HG02642 (cell line): Measurements from ENCODE around the gene GRIA4.
"Not testable (repeated sequence)": the region's sequence is repeated elsewhere in the genome, so short reads cannot be mapped to it uniquely, and the experiment has no call there.

ENCODE experiments used
- ATAC-seq: cut with Tn5 transposase; IDR thresholded peaks from one replicate; pipeline ENCODE4 v1.9.1; 2021; ENCODE audit warnings: mild to moderate bottlenecking; ENCODE audit not compliant: unreplicated experiment, poor library complexity

The GRIA4 gene

DNA sequence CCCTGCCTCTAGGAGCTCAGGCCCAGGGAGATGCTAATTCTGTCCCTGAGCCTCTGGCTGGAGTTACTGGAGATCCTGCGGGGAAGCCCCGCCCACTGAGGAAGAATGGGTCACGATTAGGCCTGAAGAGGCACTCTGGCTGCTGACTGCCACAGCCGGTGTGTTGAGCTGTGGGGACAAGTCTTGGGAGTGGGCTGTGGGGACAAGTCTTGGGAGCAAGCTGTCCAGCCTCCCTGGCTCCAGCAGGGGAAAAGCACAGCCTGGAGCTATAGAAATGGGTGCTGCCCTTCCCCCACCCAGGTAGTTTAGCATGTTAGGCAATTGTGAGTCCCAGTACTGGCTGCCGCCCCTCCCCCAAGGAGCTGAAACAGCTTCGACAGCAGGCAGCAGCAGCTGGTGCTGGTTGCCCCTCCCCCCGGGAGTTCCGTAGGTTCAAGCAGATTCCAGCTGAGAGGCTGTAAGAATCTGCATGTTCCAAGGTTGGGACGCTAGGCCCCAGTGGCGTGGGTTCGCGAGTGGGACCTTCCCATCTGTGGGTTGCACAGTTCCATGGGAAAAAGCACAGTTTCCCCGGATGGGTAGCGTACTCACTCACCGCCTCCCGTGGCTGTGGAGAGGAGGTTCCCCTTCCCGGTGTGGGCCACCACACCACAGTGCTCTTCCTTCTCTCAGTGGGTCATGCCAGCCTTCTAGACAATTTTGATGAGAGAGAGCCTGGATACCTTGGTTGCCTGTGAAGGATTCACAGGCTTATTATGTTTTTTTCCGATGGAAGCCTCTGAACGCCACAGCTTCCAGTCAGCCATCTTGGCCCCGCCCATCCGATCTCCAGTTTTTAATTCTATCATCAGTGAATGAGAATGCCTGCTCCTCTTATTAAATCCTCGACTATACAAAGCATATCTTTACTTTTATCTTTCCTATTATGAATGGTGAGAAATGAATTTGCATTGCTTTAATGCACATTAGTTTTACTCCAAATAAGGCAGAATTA lies 350.7 kb downstream of the GRIA4 start:
- no peak for ATAC-seq

DNA sequence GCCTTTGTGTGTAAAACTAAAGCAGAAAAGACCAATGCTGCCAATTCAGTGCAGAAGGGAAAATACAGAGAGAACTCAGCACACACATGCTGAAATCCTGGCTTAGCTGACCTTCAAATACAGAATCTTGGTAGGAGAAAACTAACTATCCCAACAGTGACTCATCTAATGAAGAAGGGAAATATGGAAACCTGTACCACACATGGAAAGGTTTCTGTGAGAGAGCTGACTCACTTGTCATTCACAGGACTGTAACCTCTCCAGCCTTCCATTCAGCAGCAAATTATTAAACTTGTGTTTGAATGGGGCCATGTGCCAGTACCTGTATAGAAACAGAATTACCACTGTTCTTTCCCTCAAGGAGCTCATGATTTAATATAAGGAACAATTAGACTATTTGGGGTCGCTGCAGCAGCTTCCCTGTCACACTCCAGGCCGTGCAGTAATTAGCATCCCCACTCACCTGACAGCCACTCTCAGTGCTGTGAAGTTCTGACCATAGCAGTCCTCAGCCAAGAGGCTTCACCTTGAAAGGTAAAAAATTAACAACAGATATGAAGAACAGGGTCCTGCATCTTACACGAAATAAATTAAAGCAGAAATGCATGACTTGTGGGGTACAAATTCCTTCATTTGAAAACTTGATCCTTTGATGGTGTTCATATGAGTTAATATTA lies 358.3 kb downstream of the GRIA4 start:
- ATAC-seq = no peak

- ATAC-seq = no peak
These were observed 359.9 kb downstream of the GRIA4 start for GRCh38 chr11:105969756-105970155.

- no peak for ATAC-seq
These were observed 365.3 kb downstream of the GRIA4 start for GRCh38 chr11:105975128-105975527.

- no peak for ATAC-seq
These were observed 370.3 kb downstream of the GRIA4 start for GRCh38 chr11:105979997-105980703.

GRCh38 chr11:105986554-105986953 lies 376.7 kb downstream of the GRIA4 start:
- ATAC-seq = no peak

GRCh38 chr11:105988197-105988596 lies 378.3 kb downstream of the GRIA4 start:
- ATAC-seq = no peak

GRCh38 chr11:105989124-105989523 lies 379.3 kb downstream of the GRIA4 start:
- ATAC-seq = no peak

DNA sequence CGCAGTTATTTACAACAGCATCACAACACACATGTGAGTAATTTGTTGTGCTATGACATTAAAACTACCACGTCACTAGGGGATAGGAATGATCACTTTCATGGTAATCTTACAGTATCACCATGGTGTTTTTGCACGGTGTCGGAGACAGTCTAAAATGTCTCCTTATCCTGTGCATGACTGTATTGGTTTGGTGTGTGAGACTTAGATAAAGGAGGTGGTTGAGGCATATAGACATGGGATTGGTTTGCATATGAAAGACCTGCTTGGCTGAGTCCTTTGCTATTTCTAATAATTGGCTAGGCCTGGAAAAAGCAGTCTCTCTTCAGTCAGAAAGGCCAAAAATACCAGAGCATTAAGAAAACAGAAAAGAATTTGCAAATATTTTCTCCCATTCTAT lies 382.0 kb downstream of the GRIA4 start:
- ATAC-seq = no peak

DNA sequence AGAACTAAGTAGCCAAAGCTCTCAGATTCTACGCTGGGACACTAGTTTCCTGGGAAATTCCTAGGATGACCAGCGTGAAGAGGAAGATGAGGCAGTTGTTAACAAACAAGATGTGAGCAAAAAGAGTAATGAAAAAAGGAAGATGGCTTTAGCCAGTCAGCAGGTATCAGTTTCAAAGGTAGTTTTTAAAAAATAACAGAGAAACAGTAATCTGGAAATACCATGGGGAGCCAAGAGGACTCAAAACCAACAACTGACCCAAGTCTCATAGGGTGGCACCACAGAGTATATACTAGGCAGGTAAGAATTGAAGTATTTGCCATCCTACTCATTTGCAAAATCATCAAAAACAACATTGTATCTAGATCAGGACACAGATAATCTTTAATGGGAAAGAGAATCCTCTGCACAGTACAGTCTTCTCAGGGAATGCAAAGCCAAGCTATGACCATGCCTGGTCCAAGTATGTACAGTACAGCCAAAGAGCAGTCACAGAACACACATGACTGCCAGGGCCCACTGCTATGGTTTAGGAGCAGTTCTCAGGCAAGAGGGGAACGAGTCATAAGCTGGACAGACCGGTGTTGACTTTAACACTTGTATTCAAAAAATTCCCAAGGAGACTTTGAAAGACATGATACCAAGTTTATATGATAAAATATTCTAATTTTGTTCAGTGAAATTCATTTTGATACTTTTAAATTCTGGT lies 391.6 kb downstream of the GRIA4 start:
- no peak for ATAC-seq

GRCh38 chr11:106003094-106003493 lies 393.2 kb downstream of the GRIA4 start:
- ATAC-seq = not testable (repeated sequence)

DNA sequence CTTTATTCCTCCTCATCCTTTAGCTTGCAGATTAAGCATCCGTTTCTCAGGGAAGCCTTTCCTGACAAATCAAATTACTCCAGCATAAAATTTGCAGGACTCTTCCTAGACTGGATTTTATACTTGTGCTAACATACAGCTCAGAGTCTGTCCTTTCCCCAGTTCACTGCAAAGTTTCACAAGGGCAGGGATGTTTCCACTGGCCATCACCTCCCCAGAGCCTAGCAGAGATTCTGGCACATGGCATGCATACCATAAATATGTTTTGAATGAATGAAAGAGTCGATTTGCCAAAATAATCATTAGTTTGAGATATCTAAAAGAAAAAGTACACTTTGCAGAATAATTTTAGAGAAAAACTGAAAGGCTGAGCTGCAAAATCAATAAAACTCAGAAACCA lies 401.6 kb downstream of the GRIA4 start:
- ATAC-seq = no peak

DNA sequence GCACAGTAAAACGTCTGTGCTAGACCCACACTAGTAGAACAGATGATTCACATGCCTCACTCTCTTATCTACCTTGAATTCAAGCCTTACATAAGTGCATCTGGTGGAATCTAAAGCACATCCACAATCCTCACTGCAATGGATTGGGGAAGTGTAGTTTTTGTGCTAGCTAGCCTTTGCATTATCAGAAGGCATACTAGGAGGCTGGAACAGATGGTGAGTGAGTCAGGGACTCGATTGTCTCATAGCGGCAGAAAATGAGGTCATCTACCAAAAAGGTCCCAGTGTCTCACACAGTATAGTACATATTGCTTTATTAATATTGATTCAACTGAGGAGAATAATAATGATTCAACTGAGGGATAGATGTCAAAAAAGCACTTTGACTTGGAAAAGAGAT lies 402.9 kb downstream of the GRIA4 start:
- ATAC-seq = no peak

GRCh38 chr11:106014035-106014434 lies 404.2 kb downstream of the GRIA4 start:
- ATAC-seq = no peak

DNA sequence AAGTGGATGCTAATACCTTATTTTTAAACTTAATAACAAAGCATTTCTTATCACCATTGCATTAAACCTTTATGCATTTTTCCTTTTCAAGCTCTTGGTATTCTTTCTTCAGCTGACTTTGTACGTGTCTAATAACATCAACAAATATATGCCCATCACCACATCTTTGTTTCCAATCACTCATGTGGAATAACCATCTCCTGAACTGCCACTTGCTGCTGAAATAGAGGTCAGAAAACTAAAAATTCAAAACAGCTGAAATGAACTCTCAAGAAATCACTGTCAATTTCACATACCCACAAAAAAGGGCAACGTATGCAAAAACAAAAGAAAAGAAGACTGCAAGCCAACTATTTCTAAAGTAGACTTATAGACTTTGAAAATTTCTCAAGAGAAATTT lies 404.7 kb downstream of the GRIA4 start:
- no peak for ATAC-seq

GRCh38 chr11:106015066-106015465 lies 405.2 kb downstream of the GRIA4 start:
- ATAC-seq = no peak

DNA sequence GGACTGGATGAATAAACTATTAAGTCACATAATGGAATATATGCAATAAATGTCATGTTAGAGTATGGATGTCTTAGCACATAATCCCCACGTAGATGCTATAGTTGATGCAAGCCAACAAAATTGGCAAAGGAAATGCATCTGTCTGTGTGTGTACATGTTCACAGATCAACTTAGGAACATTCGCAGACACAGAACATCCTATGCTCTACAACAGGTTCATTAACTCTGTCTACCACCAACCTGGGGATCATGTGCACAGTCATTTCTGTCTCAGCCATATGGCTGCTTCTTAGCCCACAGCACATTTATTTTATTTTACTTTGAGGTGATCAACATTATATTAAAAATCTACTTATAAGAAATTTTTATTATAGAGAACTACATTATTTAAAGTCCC lies 407.2 kb downstream of the GRIA4 start:
- no peak for ATAC-seq

DNA sequence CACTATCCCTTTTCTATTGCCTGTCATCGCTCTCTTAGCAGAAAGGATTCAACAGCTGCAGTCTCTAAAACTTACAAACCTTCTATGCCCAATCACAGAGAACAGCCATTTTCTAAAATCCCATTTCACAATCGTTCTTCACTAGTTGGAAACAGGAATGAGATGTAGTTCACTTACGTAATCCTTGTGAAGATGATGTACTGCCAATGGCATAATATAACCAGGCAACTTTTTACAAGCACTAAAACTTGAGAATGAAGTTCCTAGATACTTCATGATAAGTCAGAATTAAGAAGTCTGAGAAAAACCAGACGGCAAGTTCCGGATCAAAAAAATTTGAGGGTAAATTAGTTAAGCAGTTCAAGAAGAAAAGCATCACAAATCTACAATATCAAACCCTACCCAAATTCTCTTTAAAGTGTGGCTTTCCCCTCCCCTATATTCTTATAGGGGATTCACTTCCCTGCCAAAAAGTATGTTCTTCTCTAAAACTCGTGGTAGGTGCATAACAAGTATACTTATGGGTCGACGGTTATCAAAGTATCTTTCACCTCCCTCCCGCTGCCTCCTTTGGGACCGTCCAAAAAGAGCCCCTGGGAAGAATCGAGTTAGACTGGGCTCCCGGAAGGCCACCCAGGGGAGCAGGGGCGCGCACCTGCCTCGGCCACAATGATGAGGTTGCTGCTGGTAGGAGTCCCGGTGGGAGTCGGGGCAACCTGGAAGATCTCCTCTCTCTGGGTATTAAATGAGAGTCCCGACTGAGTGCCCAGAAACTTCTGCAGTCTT lies 411.5 kb downstream of the GRIA4 start:
- ATAC-seq = peak; percentile 20

DNA sequence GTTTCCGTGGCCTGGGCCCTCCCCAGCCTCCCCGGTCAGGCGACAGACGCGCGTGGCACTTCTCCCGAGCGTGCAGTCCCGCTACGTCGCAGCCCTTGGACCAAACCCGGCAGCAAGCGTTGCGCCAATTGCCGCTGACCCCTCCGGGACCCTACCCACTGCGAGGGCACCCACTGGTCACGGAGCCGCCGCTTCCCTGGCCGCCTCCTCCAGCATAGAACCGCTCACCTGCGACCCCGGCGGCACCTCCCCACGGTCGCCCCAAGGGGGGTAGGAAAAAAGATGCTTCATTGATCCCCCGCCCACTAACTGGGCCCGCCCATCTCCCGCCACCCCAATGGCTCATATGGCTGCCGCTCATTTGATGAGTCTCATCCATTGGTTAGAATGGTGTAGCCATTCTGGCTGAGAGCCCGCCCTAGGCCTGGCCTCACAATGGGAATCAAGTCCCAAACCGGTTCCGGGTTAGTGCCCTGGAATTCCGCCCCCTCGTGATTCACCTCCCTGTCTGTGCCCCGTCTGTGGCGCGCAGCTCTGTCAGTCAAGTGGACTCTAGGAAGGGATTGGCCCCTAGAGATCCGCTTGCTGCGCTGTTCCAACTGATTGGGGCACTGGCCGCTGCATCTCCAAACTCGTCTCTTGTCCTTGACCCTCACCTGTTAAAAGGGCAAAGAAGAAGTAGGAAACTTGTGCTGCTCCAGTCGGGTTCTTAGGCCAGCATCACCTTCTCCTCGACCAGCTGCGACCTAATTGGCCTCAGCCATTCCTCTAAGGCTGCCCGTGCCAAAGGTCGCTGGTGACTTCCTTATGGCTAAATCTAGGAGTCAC lies 412.3 kb downstream of the GRIA4 start, which contains the start of gene MSANTD4:
TSS of gene MSANTD4 (minus strand) at position 274 of the 828 bp plus-strand sequence. CDS start 11,323 bp downstream, outside the sequence.
- ATAC-seq = peak; percentile 99
